Nephron progenitor cell (in vitro differentiated cells): ENCODE data around the gene TRIM15.
"Not testable (repeated sequence)": the region's sequence is repeated elsewhere in the genome, so short reads cannot be mapped to it uniquely, and the experiment has no call there.

ENCODE experiments used
- DNase-seq: peaks from one replicate; pipeline ENCODE4 v3.0.0; 2021
- H3K27ac Mint-ChIP-seq: 2 replicates; pipeline ENCODE4 v1.8.0; 2021; ENCODE audit warnings: mild to moderate bottlenecking, moderate library complexity, mixed read lengths
- H3K27me3 Mint-ChIP-seq: 2 replicates; pipeline ENCODE4 v1.8.0; 2021; ENCODE audit warnings: mild to moderate bottlenecking, low read depth, mixed read lengths; ENCODE audit not compliant: poor library complexity
- H3K36me3 Mint-ChIP-seq: 2 replicates; pipeline ENCODE4 v1.8.0; 2021; ENCODE audit warnings: low read depth, mixed read lengths
- H3K4me1 Mint-ChIP-seq: 2 replicates; pipeline ENCODE4 v1.8.0; 2021; ENCODE audit warnings: mixed read lengths
- H3K4me3 Mint-ChIP-seq: 2 replicates; pipeline ENCODE4 v1.8.0; 2021; ENCODE audit warnings: mild to moderate bottlenecking, moderate library complexity, mixed read lengths
- H3K9me3 Mint-ChIP-seq: 2 replicates; pipeline ENCODE4 v1.8.0; 2021; ENCODE audit warnings: mild to moderate bottlenecking, moderate library complexity, mixed read lengths
- TF ChIP-seq, protein P1 (sequence below): fragments of 200-600 bp; sonication (generic); IDR thresholded peaks from 2 replicates; pipeline ENCODE4 v1.5.0; 2021; ENCODE audit warnings: antibody characterized with exemption

TRIM15 gene

DNA sequence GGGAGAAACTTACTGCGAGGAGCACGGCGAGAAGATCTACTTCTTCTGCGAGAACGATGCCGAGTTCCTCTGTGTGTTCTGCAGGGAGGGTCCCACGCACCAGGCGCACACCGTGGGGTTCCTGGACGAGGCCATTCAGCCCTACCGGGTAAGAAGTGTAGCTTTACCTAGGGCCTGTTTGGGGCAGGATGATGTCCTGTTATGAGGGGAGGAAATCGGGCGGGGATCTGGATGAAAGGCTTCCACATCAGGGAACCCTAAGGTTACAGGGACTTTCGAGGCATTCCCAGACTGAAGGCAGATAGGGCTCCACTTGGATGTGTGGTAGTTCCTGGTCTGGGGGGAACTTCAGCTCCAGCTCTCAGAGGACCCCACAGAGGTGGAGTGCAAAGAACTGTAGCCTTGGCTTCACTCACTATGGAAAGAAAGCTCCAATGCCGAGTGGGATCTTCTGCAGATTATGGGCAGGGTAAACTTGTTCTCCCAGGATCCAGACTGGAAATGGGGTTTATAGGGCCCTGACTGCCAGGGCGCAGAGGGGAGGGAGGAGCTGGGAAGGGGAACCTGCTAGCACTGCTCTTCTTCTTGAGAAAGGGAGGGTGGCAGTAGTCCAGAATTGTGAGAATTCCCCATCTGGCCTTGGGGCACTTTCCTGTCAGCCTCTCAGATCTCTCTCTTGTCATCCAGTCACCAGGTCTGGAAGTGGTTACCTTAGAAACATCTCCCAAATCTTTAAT is 740 bp downstream of the TRIM15 start:
- Mint-ChIP-seq H3K36me3 (no peaks in the 10 kb centered on the region), H3K4me3 (no peak overlapping the region), H3K4me1 (no peaks in the 10 kb centered on the region), H3K27ac (no peak overlapping the region), H3K9me3 (no peaks in the 10 kb centered on the region), H3K27me3 (peaks cover 33% of the 10 kb centered on the region)
- no peak for DNase-seq
- TF ChIP-seq, protein P1, sequence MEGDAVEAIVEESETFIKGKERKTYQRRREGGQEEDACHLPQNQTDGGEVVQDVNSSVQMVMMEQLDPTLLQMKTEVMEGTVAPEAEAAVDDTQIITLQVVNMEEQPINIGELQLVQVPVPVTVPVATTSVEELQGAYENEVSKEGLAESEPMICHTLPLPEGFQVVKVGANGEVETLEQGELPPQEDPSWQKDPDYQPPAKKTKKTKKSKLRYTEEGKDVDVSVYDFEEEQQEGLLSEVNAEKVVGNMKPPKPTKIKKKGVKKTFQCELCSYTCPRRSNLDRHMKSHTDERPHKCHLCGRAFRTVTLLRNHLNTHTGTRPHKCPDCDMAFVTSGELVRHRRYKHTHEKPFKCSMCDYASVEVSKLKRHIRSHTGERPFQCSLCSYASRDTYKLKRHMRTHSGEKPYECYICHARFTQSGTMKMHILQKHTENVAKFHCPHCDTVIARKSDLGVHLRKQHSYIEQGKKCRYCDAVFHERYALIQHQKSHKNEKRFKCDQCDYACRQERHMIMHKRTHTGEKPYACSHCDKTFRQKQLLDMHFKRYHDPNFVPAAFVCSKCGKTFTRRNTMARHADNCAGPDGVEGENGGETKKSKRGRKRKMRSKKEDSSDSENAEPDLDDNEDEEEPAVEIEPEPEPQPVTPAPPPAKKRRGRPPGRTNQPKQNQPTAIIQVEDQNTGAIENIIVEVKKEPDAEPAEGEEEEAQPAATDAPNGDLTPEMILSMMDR, result no peak

DNA sequence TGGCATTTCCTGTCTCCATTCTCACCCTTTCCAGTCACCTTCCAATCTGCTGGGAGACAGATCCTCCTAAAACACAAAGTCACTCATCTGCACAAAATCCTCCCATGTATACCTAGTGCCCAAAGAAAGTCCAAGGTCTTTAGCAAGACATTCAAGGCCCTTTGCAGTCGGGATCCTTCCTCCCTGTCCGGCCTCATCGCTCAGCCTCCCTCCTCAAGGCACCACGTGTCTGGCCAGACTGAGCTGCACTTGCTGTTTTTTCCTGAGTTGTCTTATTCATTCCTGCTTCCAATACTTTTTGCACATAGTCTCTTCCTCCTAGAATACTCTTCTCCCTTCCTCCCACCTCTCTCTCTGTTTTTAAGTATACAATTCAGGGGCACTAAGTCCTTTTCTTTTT is 1.4 kb downstream of the TRIM15 start:
- DNase-seq, result no peak
- TF ChIP-seq, protein P1, result no peak
- Mint-ChIP-seq H3K9me3 (no peaks in the 10 kb centered on the region), H3K27ac (no peak overlapping the region), H3K27me3 (peaks cover 30% of the 10 kb centered on the region), H3K36me3 (no peaks in the 10 kb centered on the region), H3K4me1 (no peaks in the 10 kb centered on the region), H3K4me3 (no peak overlapping the region)

DNA sequence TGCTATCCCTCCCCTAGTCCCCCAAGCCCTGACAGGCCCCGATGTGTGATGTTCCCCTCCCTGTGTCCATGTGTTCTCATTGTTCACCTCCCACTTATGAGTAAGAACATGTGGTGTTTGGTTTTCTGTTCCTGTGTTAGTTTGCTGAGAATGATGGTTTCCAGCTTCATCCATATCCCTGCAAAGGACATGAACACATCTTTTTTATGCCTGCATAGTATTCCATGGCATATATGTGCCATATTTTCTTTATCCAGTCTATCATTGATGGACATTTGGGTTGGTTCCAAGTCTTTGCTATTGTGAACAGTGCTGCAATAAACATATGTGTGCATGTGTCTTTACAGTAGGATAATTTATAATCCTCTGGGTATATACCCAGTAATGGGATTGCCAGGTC is 1.9 kb downstream of the TRIM15 start:
- H3K9me3 Mint-ChIP-seq, H3K27ac Mint-ChIP-seq, DNase-seq, H3K36me3 Mint-ChIP-seq, H3K4me3 Mint-ChIP-seq, H3K4me1 Mint-ChIP-seq: not testable (repeated sequence)
- peaks cover 31% of the 10 kb centered on the region for H3K27me3 Mint-ChIP-seq

DNA sequence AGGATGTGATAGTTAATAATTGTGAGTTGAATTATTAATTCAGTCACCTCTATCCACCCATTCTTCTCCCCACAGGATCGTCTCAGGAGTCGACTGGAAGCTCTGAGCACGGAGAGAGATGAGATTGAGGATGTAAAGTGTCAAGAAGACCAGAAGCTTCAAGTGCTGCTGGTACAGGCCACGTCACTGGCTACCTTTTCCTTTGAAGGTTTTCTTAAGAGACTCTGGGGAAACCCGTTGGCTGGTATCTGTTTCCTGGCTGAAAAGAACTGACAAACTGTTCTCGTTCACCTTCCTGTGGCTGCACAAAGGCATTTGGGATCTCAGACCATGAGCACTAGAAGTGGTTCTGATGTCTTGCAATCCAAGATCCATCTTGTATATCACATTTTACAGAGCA is 3.8 kb downstream of the TRIM15 start:
- Mint-ChIP-seq H3K4me3 (no peak overlapping the region), H3K27ac (no peak overlapping the region), H3K36me3 (no peaks in the 10 kb centered on the region), H3K27me3 (peaks cover 49% of the 10 kb centered on the region), H3K9me3 (no peaks in the 10 kb centered on the region), H3K4me1 (no peaks in the 10 kb centered on the region)
- no peak for DNase-seq
- TF ChIP-seq, protein P1, result no peak

DNA sequence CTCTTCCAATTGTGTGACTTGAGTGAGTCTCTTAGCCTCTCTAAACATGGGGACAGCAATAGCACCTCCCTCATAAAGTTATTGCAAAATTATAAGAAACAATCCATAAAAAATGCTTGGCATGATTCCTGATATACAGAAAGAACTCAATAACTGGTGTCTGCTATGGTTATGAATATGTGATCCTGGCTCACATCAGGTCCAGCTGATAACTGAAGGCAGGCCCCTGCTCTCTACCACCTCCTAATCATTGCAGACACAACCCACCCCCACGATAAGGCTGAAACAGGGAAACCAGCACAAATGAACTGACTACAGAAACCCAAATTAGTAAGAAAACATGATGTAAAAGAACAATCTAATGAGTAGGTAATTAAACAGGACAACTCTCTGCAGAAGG is 5.4 kb downstream of the TRIM15 start:
- no peaks in the 10 kb centered on the region for H3K4me1 Mint-ChIP-seq
- H3K27me3 Mint-ChIP-seq, result peaks cover 66% of the 10 kb centered on the region
- DNase-seq, result no peak

DNA sequence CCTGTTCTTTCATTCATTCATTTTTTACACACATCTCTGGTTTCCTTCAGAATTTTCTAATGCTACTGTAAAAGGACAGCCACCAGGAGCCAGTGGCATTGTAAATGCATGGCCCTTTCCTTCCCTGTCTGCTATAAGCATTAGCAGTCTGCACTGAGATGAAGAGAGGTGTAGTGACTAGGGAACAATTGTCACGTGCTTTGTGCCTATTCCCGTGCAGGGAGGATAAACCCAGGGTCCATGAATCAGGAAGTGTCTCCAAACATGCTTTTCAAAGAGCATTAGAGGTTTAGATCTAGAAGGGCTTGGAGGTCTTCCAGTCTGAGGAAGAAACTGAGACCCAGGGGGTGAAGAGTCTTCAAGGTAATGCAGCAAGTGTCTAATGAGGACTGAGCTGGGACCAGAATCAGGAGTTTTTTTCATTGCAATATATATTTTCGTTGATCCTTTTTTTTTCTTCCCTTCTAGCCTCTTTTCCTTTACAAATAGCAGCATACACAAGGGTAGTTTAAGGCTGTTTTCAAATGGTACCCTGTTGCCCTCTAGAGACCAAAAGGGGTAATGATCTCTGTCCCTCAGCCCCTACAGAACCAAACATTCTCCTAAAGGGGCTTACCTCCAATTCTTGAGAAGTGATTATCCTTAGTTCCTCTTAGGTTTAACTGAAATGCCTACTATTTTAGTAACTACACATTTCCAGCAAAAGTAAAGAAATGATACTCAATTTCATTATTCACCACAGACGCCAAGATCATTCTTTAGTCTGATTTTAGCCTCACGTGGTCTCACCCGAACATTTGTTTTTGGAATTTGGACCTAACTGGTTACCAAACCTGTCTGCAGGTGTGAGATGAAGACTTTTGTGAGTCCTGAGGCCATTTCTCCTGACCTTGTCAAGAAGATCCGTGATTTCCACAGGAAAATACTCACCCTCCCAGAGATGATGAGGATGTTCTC is 6.6 kb downstream of the TRIM15 start:
- H3K36me3 Mint-ChIP-seq, result no peaks in the 10 kb centered on the region
- TF ChIP-seq, protein P1, result peak; percentile 71
- no peak overlapping the region for H3K4me3 Mint-ChIP-seq
- H3K4me1 Mint-ChIP-seq, result no peaks in the 10 kb centered on the region
- no peaks in the 10 kb centered on the region for H3K9me3 Mint-ChIP-seq
- DNase-seq, result no peak
- H3K27me3 Mint-ChIP-seq, result peaks cover 75% of the 10 kb centered on the region
- H3K27ac Mint-ChIP-seq, result no peak overlapping the region

More for the DNA sequence above, 5.4 kb downstream of the TRIM15 start:
- H3K36me3 Mint-ChIP-seq, result no peaks in the 10 kb centered on the region
- H3K9me3 Mint-ChIP-seq, result no peaks in the 10 kb centered on the region
- TF ChIP-seq, protein P1, result no peak
- no peak overlapping the region for H3K4me3 Mint-ChIP-seq
- H3K27ac Mint-ChIP-seq, result no peak overlapping the region
